Measurements from ENCODE around the gene POLR3B. TPM values are rescaled to one million over a fixed set of nuclear protein-coding genes. Genes with fewer than 3 reads are reported as not detected.
A peak's percentile ranks its signal among the peaks of the same experiment; 100 is the strongest.

POLR3B gene
- total RNA-seq, 2 donors from 2014 or later, result 6.6 to 7.5 TPM

DNA sequence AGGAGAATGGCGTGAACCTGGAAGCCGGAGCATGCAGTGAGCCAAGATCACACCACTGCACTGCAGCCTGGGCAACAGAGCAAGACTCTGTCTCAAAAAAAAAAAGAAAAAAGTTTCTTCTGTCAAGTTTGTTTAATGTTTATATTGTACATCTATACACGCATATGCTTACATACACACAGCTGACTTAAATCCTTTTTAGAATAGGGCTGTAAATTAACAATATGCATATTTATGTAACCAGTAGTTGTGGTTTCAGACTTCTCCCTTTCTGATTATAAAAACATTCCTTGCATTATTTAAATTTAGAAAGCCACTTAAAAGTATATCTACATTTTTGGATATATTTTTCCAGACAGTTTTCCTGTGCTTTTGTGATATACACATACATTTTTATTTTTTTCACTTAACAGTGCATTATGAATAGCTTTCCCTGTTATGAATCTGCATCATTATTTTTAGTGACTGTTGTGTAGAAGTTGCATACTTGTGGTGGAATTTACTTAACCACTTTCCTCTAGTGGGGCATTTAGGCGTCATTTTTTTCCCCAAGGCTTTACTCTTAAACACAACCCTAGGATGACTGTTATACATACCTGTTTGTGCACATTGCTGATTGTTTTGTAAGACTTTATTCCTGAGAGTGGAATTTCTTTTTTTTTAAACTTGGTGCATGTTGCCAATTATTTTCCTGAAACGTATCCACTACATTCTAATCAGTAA is 29.4 kb downstream of the POLR3B start:
- ATAC-seq, result no peak
- no peak for DNase-seq
- intact Hi-C loops (cut with DNase I), result loop anchor here (2.0 to 10.0 kb wide), 3 partner anchors 455 to 718 kb away; no protein-coding TSS in a partner anchor

- DNase-seq (no peak), ATAC-seq (no peak)
- intact Hi-C loops (cut with DNase I), result loop anchor here (2.0 to 10.0 kb wide), 3 partner anchors 454 to 717 kb away; no protein-coding TSS in a partner anchor
These were observed 30.4 kb downstream of the POLR3B start for GRCh38 chr12:106387848-106388377.

GRCh38 chr12:106389151-106389550 is 31.6 kb downstream of the POLR3B start:
- DNase-seq (no peak), ATAC-seq (no peak)
- intact Hi-C loops (cut with DNase I), result loop anchor here (5.0 to 10.0 kb wide), 2 partner anchors 453 to 716 kb away; no protein-coding TSS in a partner anchor

DNA sequence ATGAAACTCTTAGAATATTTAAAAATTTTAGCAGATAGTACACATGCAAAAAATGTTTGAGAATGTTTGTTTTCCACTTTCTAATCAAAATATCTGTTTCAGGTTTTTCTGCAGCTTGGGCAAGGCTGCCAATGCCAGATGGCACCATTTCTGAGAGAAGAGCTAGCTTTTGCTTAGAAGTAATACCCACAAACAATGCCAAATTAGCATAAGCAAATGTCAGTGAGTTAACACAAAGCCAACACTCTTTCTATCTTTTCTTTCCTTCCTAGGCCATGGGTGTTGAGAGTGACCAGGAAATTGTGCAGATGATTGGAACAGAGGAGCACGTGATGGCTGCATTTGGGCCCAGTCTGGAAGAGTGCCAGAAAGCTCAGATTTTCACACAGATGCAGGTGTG is 35.2 kb downstream of the POLR3B start:
- intact Hi-C loops (cut with DNase I), result no loop called here
- DNase-seq, result no peak
- no peak for ATAC-seq

DNA sequence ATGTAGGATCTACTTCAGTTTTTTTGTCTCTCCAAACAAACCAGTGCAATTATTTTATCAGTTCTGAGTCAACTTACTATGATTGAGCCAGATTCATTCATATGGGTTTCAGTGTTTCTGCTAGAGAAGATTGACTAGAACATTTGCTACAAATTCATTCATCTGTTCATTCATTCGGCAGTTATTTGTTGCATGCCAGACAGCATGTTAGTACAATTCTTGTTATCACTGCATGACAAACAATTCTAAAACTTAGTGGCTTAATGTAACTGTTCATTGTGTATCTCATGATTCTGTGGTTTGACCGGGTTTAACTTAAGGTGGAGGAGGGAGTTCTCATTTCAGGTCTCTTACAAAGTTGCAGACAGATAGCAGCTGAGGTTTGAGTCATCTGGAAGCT is 52.3 kb downstream of the POLR3B start:
- no peak for ATAC-seq

DNA sequence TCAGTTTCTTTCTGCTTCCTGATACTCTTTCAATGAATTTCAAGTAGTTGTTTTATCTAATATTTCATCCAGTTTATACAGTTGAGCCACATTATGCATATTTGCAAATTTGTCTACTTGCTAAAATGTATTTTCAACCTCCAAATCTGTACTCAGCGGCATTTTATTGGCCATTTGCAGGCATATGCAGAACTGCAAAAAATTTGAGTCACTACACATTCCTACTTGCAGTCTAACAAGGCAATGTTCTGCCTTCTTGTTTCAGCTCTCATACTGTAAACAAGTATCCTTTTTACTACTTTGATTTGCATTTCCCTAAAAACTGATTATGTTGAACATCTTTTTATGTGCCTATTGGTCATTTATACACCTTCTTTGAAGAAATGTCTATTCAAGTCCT is 55.0 kb downstream of the POLR3B start:
- DNase-seq (no peak), ATAC-seq (no peak)
- intact Hi-C loops (cut with DNase I), result no loop called here

More for the DNA sequence above, 52.3 kb downstream of the POLR3B start:
- no peak for DNase-seq
- intact Hi-C loops (cut with DNase I), result no loop called here

- no peak for DNase-seq
- ATAC-seq, result no peak
- intact Hi-C loops (cut with DNase I), result no loop called here
These were observed 57.6 kb downstream of the POLR3B start for GRCh38 chr12:106415134-106415533.

DNA sequence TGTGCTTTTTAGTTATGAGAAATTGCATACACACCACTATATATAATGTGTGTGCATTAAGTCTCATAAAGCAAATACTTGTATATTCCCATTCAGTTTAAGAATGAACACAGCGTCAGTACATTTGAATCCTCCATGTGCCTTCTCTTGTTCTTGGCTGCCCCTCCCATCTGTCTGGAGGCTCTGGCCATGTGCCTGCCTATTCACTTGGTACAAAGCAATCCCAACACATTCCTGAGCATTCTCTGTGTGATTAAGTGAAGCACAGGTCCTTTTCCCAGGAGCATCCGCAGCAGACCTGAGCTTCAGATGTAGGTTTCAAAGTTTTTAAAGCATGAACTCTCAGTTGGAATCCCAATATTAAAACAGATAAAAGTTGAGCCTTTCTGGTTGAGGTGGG is 58.7 kb downstream of the POLR3B start:
- peak in 1 of 2 donors; percentile 72 for ATAC-seq
- DNase-seq, result no peak

DNA sequence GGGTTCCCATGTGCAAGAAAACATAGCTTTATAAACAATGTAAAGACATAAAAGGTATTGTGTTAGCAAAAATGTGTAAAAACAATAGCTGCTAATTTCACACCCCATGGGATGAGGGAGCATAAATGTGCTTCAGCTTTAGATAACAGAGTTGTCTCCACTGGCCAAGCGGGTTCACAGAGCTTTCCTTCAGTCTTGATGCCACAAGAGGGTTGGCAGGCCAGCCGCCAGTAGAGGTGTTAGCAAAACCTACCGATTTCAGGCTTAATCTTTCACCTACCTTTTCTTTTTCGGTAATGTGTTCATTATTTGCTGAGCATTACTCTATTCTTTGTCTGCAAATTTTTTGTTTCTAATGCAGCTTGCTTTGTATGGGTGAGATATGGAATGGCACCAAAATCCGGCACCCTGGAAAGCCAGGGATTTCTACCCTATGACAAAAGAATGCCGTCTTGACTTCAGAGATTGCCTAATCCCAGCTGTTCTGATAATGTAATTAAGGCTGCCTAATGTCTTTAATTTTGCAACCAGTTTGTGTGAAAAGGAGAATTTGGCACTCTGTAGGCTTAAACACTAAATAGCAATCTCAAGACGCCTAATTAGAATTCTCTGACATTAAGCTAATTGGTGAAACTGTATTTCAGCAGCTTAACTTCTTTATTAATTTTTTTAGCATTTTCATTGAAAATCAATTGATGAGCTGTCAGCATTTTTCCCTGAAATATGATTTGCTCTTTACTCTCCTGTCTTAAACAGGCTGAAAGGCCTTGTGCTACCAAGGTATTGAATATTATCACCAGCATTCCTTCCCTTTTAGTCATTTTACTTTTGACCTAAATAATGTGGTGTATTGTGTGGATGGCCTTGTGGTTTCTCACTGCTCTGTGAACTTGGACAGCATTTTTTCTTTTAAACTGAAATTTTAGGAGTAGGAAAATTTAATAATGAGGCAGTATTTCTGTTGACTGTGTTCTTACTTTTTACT is 60.7 kb downstream of the POLR3B start:
- ATAC-seq (peak; percentile 55 to 86), DNase-seq (no peak)
- intact Hi-C loops (cut with DNase I), result no loop called here

More for the DNA sequence above, 58.7 kb downstream of the POLR3B start:
- intact Hi-C loops (cut with DNase I), result no loop called here

GRCh38 chr12:106418970-106419369 is 61.4 kb downstream of the POLR3B start:
- intact Hi-C loops (cut with DNase I), result no loop called here
- DNase-seq (no peak), ATAC-seq (no peak)

DNA sequence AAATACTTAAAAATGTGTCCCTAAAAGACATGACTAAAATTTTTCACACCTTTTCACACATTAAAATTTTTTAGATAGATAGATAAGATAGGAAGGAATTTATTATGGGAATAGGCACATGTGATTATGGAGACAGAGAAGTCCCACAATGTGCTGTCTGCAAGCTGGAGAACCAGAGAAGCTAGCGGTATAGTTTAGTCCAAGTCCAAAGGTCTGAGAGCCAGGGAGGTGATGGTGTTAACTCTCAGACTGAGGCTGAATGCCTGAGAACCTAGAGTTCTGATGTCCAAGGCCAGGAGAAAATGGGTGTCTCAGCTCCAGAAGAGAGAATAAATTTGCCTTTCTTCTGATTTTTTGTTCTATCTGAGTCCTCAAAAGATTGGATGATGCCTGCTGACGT is 65.7 kb downstream of the POLR3B start:
- ATAC-seq (no peak), DNase-seq (no peak)
- intact Hi-C loops (cut with DNase I), result no loop called here

GRCh38 chr12:106425061-106425702 is 67.6 kb downstream of the POLR3B start:
- DNase-seq (no peak), ATAC-seq (peak; percentile 31 to 44)
- intact Hi-C loops (cut with DNase I), result no loop called here

GRCh38 chr12:106427917-106428316 is 70.4 kb downstream of the POLR3B start:
- intact Hi-C loops (cut with DNase I), result no loop called here
- ATAC-seq, result no peak
- no peak for DNase-seq

GRCh38 chr12:106428384-106428783 is 70.8 kb downstream of the POLR3B start:
- intact Hi-C loops (cut with DNase I), result no loop called here
- DNase-seq (no peak), ATAC-seq (peak in 1 of 2 donors; percentile 75)

DNA sequence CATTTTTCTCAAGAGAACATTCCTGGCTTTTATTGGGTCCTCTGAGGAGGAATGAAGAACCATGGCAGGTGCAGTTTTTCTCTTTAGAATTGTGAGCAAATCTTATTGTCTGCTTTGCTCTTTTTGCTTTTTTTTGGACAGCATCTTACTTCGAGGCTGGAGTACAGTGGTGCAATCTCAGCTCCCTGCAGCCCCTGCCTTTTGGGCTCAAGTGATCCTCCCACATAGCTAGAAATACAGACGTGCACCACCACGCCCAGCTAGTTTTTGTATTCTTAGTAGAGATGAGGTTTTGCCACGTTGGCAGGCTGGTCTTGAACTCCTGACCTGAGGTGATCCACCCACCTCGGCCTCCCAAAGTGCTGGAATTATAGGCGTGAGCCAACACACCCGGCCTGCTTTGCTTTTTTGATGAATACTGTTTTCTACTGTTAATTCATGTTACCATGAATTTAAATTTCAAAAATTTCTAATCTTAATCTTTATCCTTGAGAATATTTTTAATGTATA is 71.5 kb downstream of the POLR3B start:
- intact Hi-C loops (cut with DNase I), result no loop called here

DNA sequence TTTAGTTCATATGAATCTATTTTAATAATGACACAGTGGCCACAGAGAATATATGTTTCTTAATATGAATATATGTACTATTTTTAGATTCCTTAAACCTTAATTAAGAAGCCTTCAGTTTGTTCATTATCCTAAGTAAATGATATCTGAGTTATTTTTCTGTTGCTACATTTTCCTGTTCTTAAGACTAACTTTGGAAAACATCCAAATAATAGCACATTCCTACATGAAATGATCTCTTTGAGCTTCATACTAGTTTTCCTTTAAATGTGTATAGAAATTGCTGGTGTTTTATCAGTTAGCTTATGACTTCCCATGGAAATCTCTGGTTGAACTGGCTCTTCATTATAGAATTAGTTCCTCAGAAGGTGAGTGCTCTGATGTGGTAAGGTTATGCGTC is 72.1 kb downstream of the POLR3B start:
- intact Hi-C loops (cut with DNase I), result no loop called here
- ATAC-seq (no peak), DNase-seq (no peak)

More for the DNA sequence above, 71.5 kb downstream of the POLR3B start:
- ATAC-seq, result peak in 1 of 2 donors; percentile 67
- DNase-seq, result no peak

GRCh38 chr12:106431839-106432411 is 74.4 kb downstream of the POLR3B start:
- intact Hi-C loops (cut with DNase I), result no loop called here
- DNase-seq (no peak), ATAC-seq (no peak)

- no peak for ATAC-seq
- intact Hi-C loops (cut with DNase I), result no loop called here
These were observed 75.5 kb downstream of the POLR3B start for GRCh38 chr12:106433055-106433454.

DNA sequence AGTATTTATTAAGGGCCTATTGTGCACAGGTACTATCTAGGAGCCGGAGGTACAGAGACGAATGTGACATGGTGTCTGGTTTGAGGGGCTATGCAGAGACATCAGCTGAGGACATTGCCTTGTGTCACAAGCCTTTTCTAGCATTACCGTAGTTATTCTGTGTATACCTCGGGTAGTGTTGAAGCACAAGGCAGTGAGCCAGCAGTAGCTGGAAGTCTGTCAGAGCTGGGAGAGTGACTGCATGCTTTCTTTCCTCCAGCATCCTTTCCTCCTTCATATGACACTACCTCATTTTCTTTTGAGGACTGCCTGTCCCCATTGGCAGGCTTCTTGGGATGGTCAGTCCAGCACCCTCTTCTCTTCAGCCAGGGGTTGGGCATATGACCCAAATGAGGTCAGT is 77.0 kb downstream of the POLR3B start:
- ATAC-seq (no peak), DNase-seq (no peak)
- intact Hi-C loops (cut with DNase I), result no loop called here

More at GRCh38 chr12:106433055-106433454, 75.5 kb downstream of the POLR3B start:
- no peak for DNase-seq

Data from left cardiac atrium (tissue), 4 donors.